Cardiac muscle cell (in vitro differentiated cells and primary cell): ENCODE results near the gene STRA8. TPM values are rescaled to one million over a fixed set of nuclear protein-coding genes. Genes with fewer than 3 reads are reported as not detected.

ENCODE experiments used
- DNase-seq, 2 donors: peaks; one replicate each; pipeline versions ENCODE4 v3.0.0 to v3.0.0-alpha.2; 2010 to 2017; ENCODE audit warnings: low read depth in 1 of 2, low spot score in 1 of 2
- H3K27ac ChIP-seq: fragments of 200-600 bp; sonication (generic); 2 replicates; pipeline ENCODE4 v1.5.1; 2016
- H3K27me3 ChIP-seq: fragments of 200-600 bp; sonication (generic); 2 replicates; pipeline ENCODE4 v1.6.0; 2016; ENCODE audit warnings: control low read depth
- H3K36me3 ChIP-seq: fragments of 200-600 bp; sonication (generic); 2 replicates; pipeline ENCODE4 v1.5.1; 2016; ENCODE audit warnings: control low read depth
- H3K4me1 ChIP-seq: fragments of 200-600 bp; sonication (generic); 2 replicates; pipeline ENCODE4 v1.8.1; 2017; ENCODE audit warnings: low read depth, mild to moderate bottlenecking, mixed run types
- H3K4me3 ChIP-seq: fragments of 200-600 bp; sonication (generic); 2 replicates; pipeline ENCODE4 v1.5.1; 2016; ENCODE audit warnings: mild to moderate bottlenecking
- H3K9me3 ChIP-seq: fragments of 200-600 bp; sonication (generic); 2 replicates; pipeline ENCODE4 v1.5.1; 2017; ENCODE audit warnings: low read depth, mild to moderate bottlenecking, control low read depth
- polyA plus RNA-seq: library from polyadenylated mRNA; unstranded; fragments of >200 nt; fragmentation: Nextera tagmentation; extraction: Ambion mirVana; gene quantifications from 2 replicates; pipeline ENCODE4 v1.2.1, GENCODE V29; 2016
- total RNA-seq: library from RNA; depleted of rRNA; stranded (reverse); fragments of >200 nt; gene quantifications from 2 replicates; pipeline ENCODE4 v1.2.3, GENCODE V29; 2016
- TF ChIP-seq, protein P1 (sequence below): IDR thresholded peaks from 2 replicates; pipeline ENCODE4 v1.5.1; 2012; ENCODE audit warnings: low read depth, mild to moderate bottlenecking, low read length

Gene STRA8
- total and polyA plus RNA-seq, 2 experiments from 2014 or later: not detected

GRCh38 chr7:135197906-135198655, 35.6 kb upstream of the STRA8 start:
- H3K4me3 ChIP-seq: no peak overlapping the region
- H3K27me3 ChIP-seq: no peaks in the 10 kb centered on the region
- peaks cover 19% of the 10 kb centered on the region for H3K36me3 ChIP-seq
- H3K4me1 ChIP-seq: peaks cover 12% of the 10 kb centered on the region
- no peaks in the 10 kb centered on the region for H3K9me3 ChIP-seq
- no peak for DNase-seq
- H3K27ac ChIP-seq: no peak overlapping the region
- TF ChIP-seq, protein P1, sequence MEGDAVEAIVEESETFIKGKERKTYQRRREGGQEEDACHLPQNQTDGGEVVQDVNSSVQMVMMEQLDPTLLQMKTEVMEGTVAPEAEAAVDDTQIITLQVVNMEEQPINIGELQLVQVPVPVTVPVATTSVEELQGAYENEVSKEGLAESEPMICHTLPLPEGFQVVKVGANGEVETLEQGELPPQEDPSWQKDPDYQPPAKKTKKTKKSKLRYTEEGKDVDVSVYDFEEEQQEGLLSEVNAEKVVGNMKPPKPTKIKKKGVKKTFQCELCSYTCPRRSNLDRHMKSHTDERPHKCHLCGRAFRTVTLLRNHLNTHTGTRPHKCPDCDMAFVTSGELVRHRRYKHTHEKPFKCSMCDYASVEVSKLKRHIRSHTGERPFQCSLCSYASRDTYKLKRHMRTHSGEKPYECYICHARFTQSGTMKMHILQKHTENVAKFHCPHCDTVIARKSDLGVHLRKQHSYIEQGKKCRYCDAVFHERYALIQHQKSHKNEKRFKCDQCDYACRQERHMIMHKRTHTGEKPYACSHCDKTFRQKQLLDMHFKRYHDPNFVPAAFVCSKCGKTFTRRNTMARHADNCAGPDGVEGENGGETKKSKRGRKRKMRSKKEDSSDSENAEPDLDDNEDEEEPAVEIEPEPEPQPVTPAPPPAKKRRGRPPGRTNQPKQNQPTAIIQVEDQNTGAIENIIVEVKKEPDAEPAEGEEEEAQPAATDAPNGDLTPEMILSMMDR: no peak

DNA sequence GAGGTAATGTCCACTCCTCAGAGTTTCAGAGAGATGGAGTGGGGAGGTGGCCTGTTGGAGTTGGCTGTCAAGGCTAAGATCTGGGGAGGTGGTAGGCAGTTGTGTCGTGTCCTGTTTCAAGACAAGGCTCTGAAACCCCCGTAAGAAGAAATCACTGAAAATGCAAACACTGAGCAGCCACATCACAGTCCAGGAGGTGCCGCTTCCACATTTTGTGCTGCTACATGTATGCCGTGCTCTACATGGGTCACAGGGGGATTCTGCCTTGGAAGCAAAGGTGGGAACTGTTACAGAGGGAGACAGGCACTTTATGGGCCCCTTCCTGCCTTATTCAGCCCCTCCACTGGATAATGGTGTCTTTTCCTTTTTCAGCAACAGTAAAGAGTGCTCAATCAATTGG, 34.2 kb upstream of the STRA8 start:
- H3K36me3 ChIP-seq: peaks cover 21% of the 10 kb centered on the region

GRCh38 chr7:135200821-135201331, 32.8 kb upstream of the STRA8 start:
- TF ChIP-seq, protein P1: no peak
- Histone ChIP-seq H3K27ac (peak overlapping the region; percentile 36), H3K27me3 (no peaks in the 10 kb centered on the region), H3K4me3 (no peak overlapping the region), H3K9me3 (no peaks in the 10 kb centered on the region), H3K36me3 (peaks cover 13% of the 10 kb centered on the region), H3K4me1 (peaks cover 12% of the 10 kb centered on the region)
- DNase-seq: no peak

More for the DNA sequence above, 34.2 kb upstream of the STRA8 start:
- H3K4me3 ChIP-seq: no peak overlapping the region
- no peak overlapping the region for H3K27ac ChIP-seq
- peaks cover 12% of the 10 kb centered on the region for H3K4me1 ChIP-seq
- no peak for DNase-seq
- H3K27me3 ChIP-seq: no peaks in the 10 kb centered on the region
- no peaks in the 10 kb centered on the region for H3K9me3 ChIP-seq
- TF ChIP-seq, protein P1: no peak

DNA sequence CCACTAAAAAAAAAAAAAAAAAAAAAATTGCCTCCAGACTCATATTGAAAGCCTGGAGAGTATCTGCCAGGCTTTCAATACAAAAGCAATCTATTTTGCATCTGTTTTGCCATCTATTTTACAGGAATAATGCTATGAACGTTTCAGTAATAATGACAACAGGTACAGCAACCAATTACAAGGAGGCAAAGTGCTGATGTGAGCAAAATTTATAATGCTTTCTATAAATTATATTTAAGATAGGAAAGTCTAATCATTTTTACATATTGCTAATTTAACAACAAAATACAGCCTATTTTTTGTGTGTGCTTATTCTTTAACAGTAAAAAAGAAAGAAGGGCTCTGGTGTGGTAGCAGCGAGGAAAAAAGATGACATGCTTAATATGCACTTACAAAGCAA, 32.3 kb upstream of the STRA8 start:
- TF ChIP-seq, protein P1: no peak

GRCh38 chr7:135204341-135204749, 29.3 kb upstream of the STRA8 start:
- no peak overlapping the region for H3K4me3 ChIP-seq
- no peaks in the 10 kb centered on the region for H3K27me3 ChIP-seq
- H3K27ac ChIP-seq: no peak overlapping the region
- DNase-seq: peak in 1 of 2 donors; percentile 78
- H3K4me1 ChIP-seq: peaks cover 34% of the 10 kb centered on the region
- no peaks in the 10 kb centered on the region for H3K9me3 ChIP-seq
- TF ChIP-seq, protein P1: no peak
- peaks cover 6% of the 10 kb centered on the region for H3K36me3 ChIP-seq

More for the DNA sequence above, 32.3 kb upstream of the STRA8 start:
- H3K27ac ChIP-seq: no peak overlapping the region
- H3K4me1 ChIP-seq: peaks cover 12% of the 10 kb centered on the region
- H3K27me3 ChIP-seq: no peaks in the 10 kb centered on the region
- DNase-seq: no peak
- H3K9me3 ChIP-seq: no peaks in the 10 kb centered on the region
- H3K36me3 ChIP-seq: peaks cover 10% of the 10 kb centered on the region
- no peak overlapping the region for H3K4me3 ChIP-seq
